Anterior cingulate cortex (tissue), 58 donors: ENCODE measurements around the gene CLDN2.
"Not testable (repeated sequence)": the region's sequence is repeated elsewhere in the genome, so short reads cannot be mapped to it uniquely, and the experiment has no call there.

ENCODE experiments used
- DNase-seq, 58 donors: peaks; one replicate each; lab custom pipeline; 2025; lab: John Stamatoyannopoulos, UW

Gene CLDN2

GRCh38 chrX:106955004-106955772 lies 35.0 kb downstream of the CLDN2 start:
- DNase-seq, result no peak

DNA sequence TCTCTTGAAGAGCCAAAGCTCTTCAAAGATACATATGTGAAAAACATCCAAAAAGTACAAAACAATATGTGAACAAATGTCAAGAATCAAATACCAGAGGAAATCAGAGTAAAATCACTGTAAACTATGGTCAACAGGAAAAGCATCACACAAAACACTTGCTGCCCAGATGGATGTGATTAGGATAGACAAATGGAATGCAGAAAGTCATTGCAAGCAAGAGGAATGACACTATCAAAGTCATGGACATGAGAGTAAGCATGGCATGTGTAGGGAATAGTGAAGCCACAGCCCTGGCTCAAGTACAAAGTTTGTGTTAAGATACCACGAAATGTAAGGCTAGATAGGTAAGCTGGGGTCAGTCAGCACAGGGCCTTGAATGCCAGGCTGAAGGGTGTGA lies 37.7 kb downstream of the CLDN2 start:
- no peak for DNase-seq

DNA sequence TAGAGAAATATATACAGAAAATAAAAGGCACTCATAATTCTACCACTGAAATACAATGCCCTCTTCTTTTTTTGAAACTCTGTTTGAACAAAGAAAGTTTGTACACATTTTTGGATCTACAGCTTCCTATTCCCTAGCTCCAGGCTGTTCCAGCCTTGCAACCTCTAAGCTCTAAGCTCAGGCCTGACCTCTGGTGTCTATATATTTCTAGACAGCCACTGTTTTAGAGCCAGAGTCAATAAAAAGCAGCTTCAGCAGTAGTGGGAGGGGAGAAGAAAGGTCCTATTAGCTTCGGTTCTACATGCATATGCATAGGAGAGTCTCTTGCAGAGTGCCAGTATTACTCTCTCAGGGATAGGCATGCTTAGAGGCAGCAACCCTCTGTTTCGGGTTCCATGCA lies 39.7 kb downstream of the CLDN2 start:
- DNase-seq, result no peak

DNA sequence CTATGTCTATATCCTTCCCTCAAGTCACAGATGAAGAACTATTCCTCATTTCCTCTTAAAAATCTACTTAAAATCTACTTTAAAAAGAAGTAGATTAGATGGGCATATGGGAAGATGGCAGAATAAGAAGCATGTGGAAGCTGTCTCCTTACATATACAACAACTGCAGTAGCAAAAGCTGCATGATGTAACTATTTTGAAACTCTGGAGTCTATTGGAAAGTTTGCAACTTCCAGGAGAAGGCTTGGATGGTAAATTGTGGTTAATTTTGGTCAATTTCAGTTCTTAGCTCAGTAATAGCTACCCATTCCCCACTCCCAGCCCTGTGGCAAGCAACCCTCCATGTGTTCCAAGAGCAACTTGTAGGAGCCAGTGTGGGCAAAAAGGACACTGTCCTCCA lies 42.9 kb downstream of the CLDN2 start:
- DNase-seq, result no peak

DNA sequence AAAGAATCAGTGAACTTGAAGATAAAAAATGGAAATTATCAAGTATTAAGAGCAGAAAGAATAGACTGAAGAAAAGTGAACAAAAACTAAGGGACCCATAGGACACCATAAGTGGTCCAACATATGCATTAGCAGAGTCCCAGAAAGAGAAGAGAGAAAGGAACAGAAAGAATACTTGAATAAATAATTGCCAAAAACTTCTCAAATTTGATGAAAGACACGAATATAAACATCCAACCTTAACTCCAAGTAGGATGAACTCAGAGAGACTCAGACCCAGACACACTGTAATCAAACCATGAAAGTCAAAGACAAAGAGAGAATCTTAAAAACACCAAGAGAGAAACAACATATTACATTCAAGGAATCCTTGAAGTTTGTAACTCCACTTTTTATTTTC lies 44.1 kb downstream of the CLDN2 start:
- no peak for DNase-seq

DNA sequence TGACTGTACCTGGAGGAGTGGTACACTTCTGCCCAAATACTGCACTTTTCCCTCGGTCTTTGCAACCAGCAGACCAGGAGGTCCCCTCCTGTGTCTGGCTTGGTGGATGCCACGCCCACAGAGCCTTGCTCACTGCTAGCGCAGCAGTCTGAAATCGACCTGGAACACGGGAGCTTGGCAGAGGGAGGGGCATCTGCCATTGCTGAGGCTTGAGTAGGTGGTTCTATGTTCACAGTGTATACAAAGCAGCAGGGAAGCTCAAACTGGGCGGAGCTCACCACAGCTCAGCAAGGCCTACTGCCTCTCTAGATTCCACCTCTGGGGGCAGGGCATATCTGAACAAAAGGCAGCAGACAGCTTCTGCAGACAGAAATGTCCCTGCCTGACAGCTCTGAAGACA lies 46.3 kb downstream of the CLDN2 start:
- DNase-seq, result not testable (repeated sequence)

DNA sequence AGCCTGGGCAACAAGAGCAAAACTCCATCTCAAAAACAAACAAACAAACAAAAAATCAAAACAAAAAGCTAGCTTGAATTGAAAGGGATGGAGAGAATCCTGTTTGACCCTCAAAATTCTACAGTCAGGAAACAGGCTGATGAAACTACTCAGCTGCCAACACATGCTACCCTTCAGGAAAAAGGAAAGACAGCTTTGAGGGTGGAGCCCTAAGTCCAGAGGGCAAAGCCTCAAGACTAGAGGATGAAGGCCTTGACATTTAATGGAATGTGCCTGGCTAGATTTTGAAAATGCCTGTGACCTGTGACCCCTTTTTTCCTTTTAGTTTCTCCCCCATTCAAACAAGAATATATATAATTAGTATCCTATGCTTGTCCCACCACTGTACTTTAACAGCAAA lies 52.7 kb downstream of the CLDN2 start:
- DNase-seq, result no peak

GRCh38 chrX:106973433-106974149 lies 53.4 kb downstream of the CLDN2 start:
- DNase-seq, result no peak

DNA sequence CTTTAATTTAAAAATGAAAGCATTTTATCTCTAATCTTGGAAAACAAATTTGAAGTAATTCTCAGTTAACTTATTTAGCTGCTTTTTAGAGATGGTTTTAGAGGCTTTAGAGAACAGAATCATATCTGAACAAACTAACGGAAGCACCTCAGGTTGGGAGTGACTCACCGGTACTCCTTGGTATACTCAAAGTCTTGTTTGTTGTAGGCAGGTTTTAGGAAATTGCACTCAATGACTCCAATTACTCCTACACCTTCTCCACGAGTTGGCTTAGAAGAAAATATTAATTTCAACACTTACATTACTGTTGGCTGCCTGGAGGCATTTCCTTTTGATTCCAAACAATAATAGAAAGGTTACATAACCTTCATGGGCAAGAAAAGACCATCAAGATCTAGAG lies 56.2 kb downstream of the CLDN2 start:
- DNase-seq, result no peak
